NCI-H2227 (cell line): ENCODE data around the gene SERTM1.

Source experiments
- DNase-seq: peaks from one replicate; lab custom pipeline; 2025; ENCODE audit not compliant: unreplicated experiment; lab: John Stamatoyannopoulos, UW

SERTM1 gene

DNA sequence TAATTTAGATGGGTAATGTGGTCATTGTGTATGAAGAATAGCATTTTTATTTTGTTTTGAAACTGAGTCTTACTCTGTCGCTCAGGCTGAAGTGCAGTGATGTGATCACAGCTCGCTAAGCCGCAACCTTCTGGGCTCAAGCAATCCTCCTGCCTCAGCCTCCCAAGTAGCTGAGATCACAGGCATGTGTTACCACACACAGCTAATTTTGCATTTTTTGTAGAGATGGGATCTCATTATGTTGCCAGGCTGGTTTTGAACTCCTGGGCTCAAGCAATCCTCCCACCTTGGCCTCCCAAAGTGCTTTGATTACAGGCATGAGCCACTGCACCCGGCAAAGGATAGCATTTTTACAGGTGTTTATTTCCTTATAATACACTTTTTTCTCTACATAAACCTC lies 36.6 kb downstream of the SERTM1 start:
- DNase-seq: no peak

DNA sequence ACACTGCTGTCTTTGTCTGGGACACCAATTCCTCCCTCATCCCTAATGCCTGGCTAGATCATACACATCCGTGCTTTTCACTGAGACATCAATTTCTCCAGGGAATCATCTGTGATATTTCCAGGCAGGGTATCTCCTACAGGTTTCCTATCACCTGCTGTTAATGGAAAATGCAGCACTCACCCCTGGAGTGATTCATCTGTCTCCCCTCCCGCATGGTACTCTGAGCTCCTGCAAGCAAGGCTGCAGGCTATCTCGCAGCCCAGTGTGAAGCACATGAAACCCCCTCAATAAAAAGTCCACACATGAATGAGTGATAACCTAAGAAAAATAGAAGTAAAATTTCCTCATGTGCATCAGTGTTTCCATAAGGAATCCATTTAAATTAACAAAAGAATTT lies 38.5 kb downstream of the SERTM1 start:
- DNase-seq: no peak

DNA sequence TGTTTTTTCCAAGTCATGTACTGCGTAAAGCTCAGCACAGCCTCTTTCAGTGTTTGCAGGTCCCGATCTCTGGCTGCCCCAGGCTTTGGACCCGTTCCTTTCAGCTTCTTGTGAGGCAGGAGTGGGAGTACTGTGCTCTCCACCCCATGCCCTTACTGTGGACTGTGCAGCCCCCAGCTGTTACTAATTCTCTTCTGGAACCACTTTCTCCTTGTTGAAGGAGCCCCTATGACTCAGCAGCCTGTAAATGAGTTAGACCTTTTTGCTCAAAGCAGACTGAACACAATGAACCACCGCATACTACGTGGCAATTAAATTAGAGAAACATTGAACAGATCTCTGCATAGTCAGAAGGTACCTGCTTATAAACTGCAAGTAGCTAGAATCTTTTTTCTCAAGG lies 39.0 kb downstream of the SERTM1 start:
- peak; percentile 16 for DNase-seq

DNA sequence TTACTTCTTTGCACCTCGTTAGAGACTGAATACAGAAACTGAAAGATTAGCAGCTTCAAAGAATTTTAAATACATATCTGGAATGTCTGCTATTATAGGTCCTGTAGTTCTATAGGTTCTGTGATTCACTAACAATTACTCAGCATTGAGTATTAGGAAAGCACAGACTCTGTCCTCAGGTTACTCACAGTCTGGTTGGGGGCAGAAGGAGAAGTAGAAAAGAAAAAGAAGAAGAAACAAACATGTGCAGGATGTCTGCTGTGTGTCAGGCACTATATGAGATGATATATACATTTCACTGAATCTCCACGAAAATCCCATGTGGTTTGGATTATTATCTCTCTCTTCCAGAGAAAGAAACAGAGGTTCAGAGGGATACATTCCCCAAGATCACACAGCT lies 40.1 kb downstream of the SERTM1 start:
- no peak for DNase-seq

DNA sequence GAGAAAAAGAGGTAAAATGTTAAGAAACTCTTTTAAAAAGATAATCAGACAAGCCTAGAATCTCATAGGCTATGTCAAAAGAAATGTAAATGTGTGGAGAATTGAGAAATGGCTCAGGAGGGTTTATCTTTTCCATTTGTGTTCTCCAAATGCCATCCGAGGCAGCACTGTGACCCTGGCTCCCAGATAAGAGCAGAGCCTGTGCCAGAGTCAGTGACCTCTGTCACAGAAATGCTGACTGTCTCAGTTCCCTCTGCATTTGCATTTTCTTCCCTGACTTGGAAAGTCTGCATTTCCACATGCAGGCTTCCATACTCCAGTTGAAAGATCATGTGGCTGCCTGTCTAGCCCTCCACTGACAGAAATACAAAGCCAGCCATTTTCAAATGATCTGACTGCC lies 42.0 kb downstream of the SERTM1 start:
- no peak for DNase-seq

DNA sequence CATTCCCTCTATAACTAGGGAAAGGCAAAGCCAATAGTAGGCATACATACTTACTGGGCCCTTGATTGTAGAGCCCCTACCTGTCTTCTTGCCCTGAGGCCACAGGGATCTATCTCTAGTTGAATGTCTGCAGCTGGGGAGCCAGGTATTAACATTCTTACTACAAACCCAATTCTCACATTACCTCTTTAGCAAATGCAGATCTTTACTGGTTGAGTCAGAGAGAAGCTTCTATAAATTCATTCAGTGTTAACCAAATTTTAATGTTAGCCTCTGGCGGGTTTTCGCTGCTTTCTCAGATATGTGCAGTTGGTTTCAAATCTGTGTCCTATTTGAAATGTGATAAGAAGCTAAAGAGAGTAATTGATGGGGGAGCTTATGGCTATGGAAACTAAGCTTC lies 43.2 kb downstream of the SERTM1 start:
- no peak for DNase-seq

DNA sequence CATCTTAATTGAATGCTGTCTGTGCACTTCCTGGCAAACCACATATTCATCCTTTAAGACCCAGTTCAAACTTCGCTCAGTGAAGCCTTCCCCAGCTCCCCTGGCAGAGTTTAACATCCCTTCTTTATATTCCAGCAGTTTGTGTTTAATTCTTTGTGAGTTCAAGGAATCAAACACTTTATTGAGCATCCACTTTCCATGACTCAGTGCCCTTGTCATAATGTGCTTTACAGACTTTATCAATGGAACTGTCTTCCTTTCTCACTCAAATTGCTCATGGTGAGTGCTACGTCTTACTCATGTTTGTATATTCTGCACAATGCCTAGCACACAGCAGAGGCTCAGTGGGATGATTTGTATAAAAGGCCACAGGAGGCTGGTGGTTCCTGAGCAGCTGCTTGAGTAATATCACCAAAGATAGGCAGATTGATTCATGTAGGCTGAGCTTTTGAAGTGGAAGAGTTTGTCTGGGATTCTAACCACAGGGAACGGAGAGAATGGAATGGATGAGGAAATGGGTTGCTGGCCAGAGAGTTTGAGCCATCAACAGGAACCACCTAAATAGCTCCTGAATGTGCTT lies 44.2 kb downstream of the SERTM1 start:
- DNase-seq: no peak

DNA sequence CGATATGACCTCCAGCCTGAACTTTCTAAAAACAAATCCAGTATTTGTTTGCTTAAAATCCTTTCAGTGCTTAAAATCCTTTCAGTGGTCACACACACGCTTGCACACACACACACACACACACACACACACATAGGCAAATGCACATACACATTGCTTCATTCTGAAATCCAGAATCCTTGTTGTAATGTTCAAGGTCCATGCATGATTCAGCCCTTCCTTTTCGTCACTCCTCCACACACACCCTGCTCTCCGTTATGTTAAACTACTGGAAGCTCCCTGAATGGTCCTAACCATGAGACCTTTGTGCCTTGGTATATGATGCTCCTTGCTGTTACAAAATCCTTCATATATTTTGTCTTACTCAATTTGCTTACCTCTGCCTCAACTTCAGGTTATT lies 44.9 kb downstream of the SERTM1 start:
- DNase-seq: no peak

DNA sequence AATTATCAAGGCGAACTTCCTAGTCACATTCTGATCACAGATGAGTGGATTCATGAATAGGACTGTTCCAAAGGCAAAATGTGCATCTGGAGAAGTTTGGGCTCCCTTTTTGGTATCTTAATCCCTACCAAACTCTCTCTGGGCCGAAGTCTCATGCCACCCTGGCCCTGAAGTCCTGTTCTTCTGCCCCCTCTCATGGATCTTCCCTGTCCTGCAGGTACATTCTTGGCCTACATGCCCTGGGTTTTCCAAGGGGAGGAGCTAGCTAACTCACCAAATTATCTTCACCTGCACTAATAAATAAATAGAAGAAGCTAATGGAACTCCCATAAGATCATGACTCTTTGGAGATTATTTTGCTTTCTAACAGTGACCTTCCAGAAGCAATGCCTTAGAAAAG lies 50.3 kb downstream of the SERTM1 start:
- DNase-seq: no peak

DNA sequence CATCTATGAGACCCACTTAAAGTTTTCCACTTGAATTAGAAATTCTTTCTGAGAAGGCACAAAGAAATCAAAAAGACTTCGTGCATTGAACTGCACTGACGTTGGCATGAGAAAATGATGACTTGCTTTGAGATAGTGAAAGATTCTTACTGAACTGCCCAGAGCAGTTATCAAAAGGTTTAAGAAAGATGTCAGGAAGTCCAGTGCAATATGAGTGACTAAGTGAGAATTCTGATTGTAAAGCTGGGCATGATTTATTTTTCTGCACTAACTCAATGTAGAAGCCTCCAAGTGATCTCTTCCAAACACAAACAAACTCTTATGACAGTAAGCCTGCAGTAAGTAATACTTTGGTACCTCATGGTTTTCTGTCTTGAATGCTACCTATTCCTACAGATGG lies 52.1 kb downstream of the SERTM1 start:
- DNase-seq: no peak

DNA sequence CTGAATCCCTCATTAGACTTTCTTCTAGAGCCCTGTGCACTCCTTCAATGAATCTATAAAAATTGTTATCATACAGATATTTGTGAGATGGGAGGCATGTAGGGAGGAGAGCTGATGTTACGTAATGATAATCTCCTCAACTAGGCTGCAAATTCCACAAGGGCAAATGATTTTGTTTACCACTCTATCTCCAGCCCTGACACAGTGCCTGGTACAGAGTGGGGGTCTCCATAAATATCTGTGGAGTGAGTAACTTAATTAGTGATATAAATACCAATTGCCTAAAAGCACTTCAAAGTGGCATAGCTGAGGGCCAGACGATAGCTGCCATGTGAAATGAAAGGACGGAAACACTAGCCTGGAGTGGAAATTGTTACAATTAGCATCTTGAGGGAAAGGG lies 54.2 kb downstream of the SERTM1 start:
- no peak for DNase-seq

DNA sequence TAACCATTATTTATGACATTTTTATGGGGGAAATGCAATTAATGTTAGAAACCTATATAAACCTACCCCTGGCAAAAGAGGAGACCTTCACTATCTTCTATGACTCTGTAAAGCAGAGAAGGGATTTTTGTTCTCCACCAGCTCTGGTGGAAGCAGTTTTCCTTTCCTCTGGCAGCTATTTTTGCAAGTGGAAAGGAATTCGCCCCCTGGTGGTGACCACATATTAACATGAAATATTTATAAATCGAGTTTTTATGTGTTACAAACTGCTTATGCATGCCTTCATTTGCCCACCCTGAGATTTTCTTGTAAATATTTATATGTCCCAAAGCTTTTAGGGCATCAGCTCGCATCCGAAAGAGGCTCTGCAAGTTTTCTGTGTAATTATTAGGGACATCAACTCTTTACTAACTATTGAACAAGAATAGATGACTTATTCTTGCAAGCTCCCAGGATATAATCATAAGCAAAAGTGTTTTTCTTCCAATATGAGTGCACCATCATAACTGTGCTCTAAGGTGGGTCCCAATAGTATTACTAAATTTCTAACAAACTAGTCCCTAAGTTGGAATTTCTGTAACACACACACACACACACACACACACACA lies 62.4 kb downstream of the SERTM1 start:
- peak; percentile 64 for DNase-seq

DNA sequence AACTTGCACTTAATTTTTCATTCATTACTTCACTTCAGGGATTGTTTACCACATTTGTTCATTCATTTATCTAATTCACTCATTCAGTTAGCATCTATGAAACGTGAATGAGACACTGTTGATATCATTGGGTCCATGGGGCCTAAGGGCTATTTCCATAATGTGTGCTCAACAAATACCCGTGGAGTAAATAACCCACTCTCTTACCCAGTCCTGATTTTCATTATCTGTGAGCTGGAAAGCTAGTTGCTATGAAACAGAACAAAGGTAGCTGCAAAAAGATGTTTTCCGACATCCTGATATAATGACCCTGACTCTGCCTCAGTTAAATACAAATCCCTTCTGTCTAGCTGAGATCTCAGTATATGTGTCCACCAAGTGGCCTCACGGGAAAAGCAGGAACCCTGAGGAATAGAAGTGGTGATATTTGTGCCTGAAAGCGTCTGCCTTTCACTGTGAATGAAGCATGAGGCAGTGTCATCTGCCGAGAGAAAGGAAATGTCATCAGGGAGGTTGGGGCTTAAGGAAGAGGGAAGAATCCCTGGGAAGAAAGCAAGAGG lies 63.8 kb downstream of the SERTM1 start:
- no peak for DNase-seq

DNA sequence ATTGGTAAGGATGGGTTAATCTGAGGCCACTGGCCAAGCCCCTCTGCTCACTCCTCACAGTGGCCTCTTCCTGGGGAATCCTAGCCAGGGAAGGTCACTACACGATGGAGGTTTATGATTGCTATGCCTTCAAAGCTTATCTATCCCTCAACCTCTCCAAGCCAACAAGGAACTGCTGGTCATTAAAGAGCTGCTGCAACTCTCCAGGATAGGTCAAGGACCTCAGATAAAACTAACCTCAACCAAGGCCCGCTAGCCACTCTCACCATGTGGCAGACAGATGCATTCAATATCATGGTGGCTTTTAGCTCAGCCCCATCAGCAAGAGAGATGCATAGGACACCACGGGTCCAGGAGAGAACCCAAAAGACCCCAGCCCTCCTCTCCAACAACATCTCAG lies 71.6 kb downstream of the SERTM1 start:
- no peak for DNase-seq

DNA sequence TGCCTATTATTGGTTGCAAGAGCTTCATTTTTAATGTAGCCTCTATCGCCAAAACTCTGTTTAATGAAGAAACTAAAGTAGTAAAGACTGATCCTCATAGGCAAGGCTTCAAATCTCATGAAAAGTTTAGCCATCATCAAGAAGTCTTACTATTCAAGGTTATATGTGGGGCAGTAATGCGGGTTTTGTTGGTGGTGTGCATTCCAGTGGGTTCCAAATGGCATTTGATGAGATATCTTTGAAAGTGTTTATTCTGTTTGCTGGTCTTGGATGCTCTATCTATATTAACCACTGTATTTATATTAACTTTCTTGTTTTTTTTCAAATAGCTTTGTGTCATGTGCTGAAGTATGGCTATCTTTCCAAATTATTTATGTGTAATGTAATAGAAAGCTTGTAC lies 72.2 kb downstream of the SERTM1 start:
- DNase-seq: no peak
